Endothelial cell of umbilical vein (primary cell): ENCODE measurements around the gene RUVBL1.

ENCODE experiments used
- CTCF ChIP-seq, 2 donors: IDR thresholded peaks; 1 replicate in 1 of 2; 2 replicates in 1 of 2; pipeline ENCODE4 v1.5.1; 2011; ENCODE audit warnings: low read length in 2 of 2, mild to moderate bottlenecking in 2 of 2, moderate library complexity in 2 of 2, control low read depth in 1 of 2, inconsistent platforms in 1 of 2, low read depth in 1 of 2; ENCODE audit not compliant: insufficient read depth in 1 of 2; ENCODE audit errors: extremely low read depth in 1 of 2
- GATA2 ChIP-seq: IDR thresholded peaks from 2 replicates; pipeline ENCODE4 v1.7.0; 2011; ENCODE audit warnings: low read depth, mild to moderate bottlenecking, moderate library complexity, mixed read lengths, low read length; ENCODE audit not compliant: insufficient read length, insufficient read depth
- JUN ChIP-seq: IDR thresholded peaks from 2 replicates; pipeline ENCODE4 v1.6.1; 2011; ENCODE audit warnings: borderline replicate concordance, low read depth; ENCODE audit not compliant: insufficient read length, insufficient read depth
- MAX ChIP-seq: IDR thresholded peaks from 2 replicates; pipeline ENCODE4 v1.6.1; 2011; ENCODE audit not compliant: insufficient read depth, insufficient read length
- POLR2AphosphoS5 ChIP-seq: IDR thresholded peaks from 2 replicates; pipeline ENCODE4 v1.6.1; 2012; ENCODE audit warnings: low read depth, mild to moderate bottlenecking, control low read depth, low read length, moderate library complexity; ENCODE audit not compliant: insufficient read depth

- TF ChIP-seq MAX: no peak
- TF ChIP-seq CTCF (IDR thresholded peaks at IDR 0.05; ENCODE audit: extremely low read depth in 1 of 2, insufficient read depth in 1 of 2, low read depth in 1 of 2, low read length in 2 of 2): no peak
- no peak for TF ChIP-seq JUN
- TF ChIP-seq GATA2: no peak
- TF ChIP-seq POLR2AphosphoS5: no peak
Measured at GRCh38 chr3:128100638-128101037, 23.0 kb downstream of the RUVBL1 start.
